Trophoblast cell (in vitro differentiated cells and primary cell): ENCODE results near the gene TNFRSF21.

Source experiments
- DNase-seq, 2 donors: peaks; one replicate each; pipeline ENCODE4 v3.0.0-alpha.2; 2016
- H2AFZ ChIP-seq: 2 replicates; pipeline ENCODE4 v1.6.1; 2013; ENCODE audit warnings: low read length, moderate library complexity, mild to moderate bottlenecking; ENCODE audit not compliant: insufficient read depth, poor library complexity
- H2AK5ac ChIP-seq: 2 replicates; pipeline ENCODE4 v1.6.1; 2013; ENCODE audit warnings: mild to moderate bottlenecking, low read length
- H2BK120ac ChIP-seq: 2 replicates; pipeline ENCODE4 v1.6.1; 2013; ENCODE audit warnings: low read length, mild to moderate bottlenecking, moderate library complexity; ENCODE audit not compliant: insufficient read depth, poor library complexity
- H2BK12ac ChIP-seq: 2 replicates; pipeline ENCODE4 v1.6.1; 2013; ENCODE audit warnings: mild to moderate bottlenecking, low read length, moderate library complexity
- H2BK5ac ChIP-seq: 2 replicates; pipeline ENCODE4 v1.6.1; 2013; ENCODE audit warnings: low read length, low read depth, moderate library complexity, mild to moderate bottlenecking; ENCODE audit not compliant: poor library complexity
- H3K14ac ChIP-seq: 2 replicates; pipeline ENCODE4 v1.6.1; 2013; ENCODE audit warnings: mild to moderate bottlenecking, low read length
- H3K18ac ChIP-seq: 2 replicates; pipeline ENCODE4 v1.6.1; 2013; ENCODE audit warnings: mild to moderate bottlenecking, low read length
- H3K23ac ChIP-seq: 2 replicates; pipeline ENCODE4 v1.6.1; 2013; ENCODE audit warnings: low read length
- H3K27ac ChIP-seq: 2 replicates; pipeline ENCODE4 v1.5.1; 2013; ENCODE audit warnings: low read depth, mild to moderate bottlenecking, inconsistent platforms, low read length, moderate library complexity
- H3K27me3 ChIP-seq: 2 replicates; pipeline ENCODE4 v1.6.1; 2013; ENCODE audit warnings: inconsistent platforms, mild to moderate bottlenecking, low read length, moderate library complexity; ENCODE audit not compliant: insufficient read depth
- H3K36me3 ChIP-seq, 2 experiments: 1 replicate in 1 of 2; 2 replicates in 1 of 2; pipeline ENCODE4 v1.6.1; 2013; ENCODE audit warnings: low read length in 2 of 2, mild to moderate bottlenecking in 2 of 2, moderate library complexity in 1 of 2; ENCODE audit not compliant: insufficient read depth in 2 of 2, control insufficient read depth in 1 of 2
- H3K4ac ChIP-seq: 2 replicates; pipeline ENCODE4 v1.6.1; 2013; ENCODE audit warnings: low read depth, mild to moderate bottlenecking, low read length, moderate library complexity
- H3K4me1 ChIP-seq, 2 experiments: 1 replicate in 1 of 2; 2 replicates in 1 of 2; pipeline ENCODE4 v1.6.1; 2013; ENCODE audit warnings: low read length in 2 of 2, mild to moderate bottlenecking in 2 of 2, moderate library complexity in 1 of 2; ENCODE audit not compliant: insufficient read depth in 2 of 2, control insufficient read depth in 1 of 2
- H3K4me2 ChIP-seq: 2 replicates; pipeline ENCODE4 v1.6.1; 2013; ENCODE audit warnings: inconsistent platforms, mild to moderate bottlenecking, low read length, moderate library complexity
- H3K4me3 ChIP-seq: 2 replicates; pipeline ENCODE4 v1.5.1; 2013; ENCODE audit warnings: mild to moderate bottlenecking, low read depth, low read length, inconsistent platforms
- H3K79me1 ChIP-seq: one replicate; pipeline ENCODE4 v1.6.1; 2013; ENCODE audit warnings: low read length
- H3K79me2 ChIP-seq: 2 replicates; pipeline ENCODE4 v1.6.1; 2013; ENCODE audit warnings: low read length, mild to moderate bottlenecking; ENCODE audit not compliant: control insufficient read depth, insufficient read depth, poor library complexity
- H3K9ac ChIP-seq: 2 replicates; pipeline ENCODE4 v1.6.1; 2013; ENCODE audit warnings: mild to moderate bottlenecking, low read length
- H3K9me3 ChIP-seq: 2 replicates; pipeline ENCODE4 v1.6.1; 2013; ENCODE audit warnings: low read depth, mild to moderate bottlenecking, control low read depth, inconsistent platforms, low read length; ENCODE audit not compliant: insufficient read depth
- H4K12ac ChIP-seq: 2 replicates; pipeline ENCODE4 v1.6.1; 2013; ENCODE audit warnings: low read depth, mild to moderate bottlenecking, low read length, moderate library complexity
- H4K8ac ChIP-seq: 2 replicates; pipeline ENCODE4 v1.6.1; 2013; ENCODE audit warnings: low read depth, mild to moderate bottlenecking, low read length, moderate library complexity
- H4K91ac ChIP-seq: one replicate; pipeline ENCODE4 v1.6.1; 2013; ENCODE audit warnings: low read depth, mild to moderate bottlenecking, low read length, moderate library complexity
- WGBS: extraction: QIAGEN DNeasy Blood & Tissue Kit; methylation state at CpG from one replicate; pipeline ENCODE4 v1.1.7; 2013; ENCODE audit warnings: missing lambda C conversion rate; ENCODE audit not compliant: insufficient read length, insufficient coverage; ENCODE audit errors: extremely low coverage; 5-methylcytosine and 5-hydroxymethylcytosine counted together

Gene TNFRSF21

GRCh38 chr6:47267301-47267700 is 42.4 kb downstream of the TNFRSF21 start:
- Histone ChIP-seq H3K4ac (no peak overlapping the region), H3K9ac (no peak overlapping the region), H4K91ac (no peak overlapping the region), H3K18ac (no peak overlapping the region), H2BK12ac (no peak overlapping the region), H3K27me3 (no peaks in the 10 kb centered on the region), H3K14ac (no peak overlapping the region), H3K4me3 (no peak overlapping the region), H3K23ac (no peak overlapping the region), H3K9me3 (no peaks in the 10 kb centered on the region), H4K8ac (no peak overlapping the region), H3K27ac (no peak overlapping the region), H3K4me2 (no peak overlapping the region), H2BK120ac (no peak overlapping the region), H3K79me2 (peaks cover 12% of the 10 kb centered on the region), H2AFZ (no peak overlapping the region), H4K12ac (no peak overlapping the region), H3K4me1 (peaks cover 2 to 12% of the 10 kb centered on the region in 2 experiments), H2AK5ac (no peak overlapping the region), H2BK5ac (no peak overlapping the region), H3K79me1 (peaks cover 2% of the 10 kb centered on the region), H3K36me3 (peaks cover 11 to 33% of the 10 kb centered on the region in 2 experiments)
- DNase-seq: peak in 1 of 2 donors; percentile 23
- no CpG with 5 or more reads among the region's 6 CpGs for WGBS

- peaks cover 2% of the 10 kb centered on the region for H3K79me1 ChIP-seq
- peaks cover 16 to 40% of the 10 kb centered on the region in 2 experiments for H3K36me3 ChIP-seq
- no CpG with 5 or more reads among the region's 2 CpGs for WGBS
Observed at GRCh38 chr6:47265971-47266370, 43.7 kb downstream of the TNFRSF21 start.

GRCh38 chr6:47264775-47265184 is 44.9 kb downstream of the TNFRSF21 start:
- Histone ChIP-seq H3K9ac (no peak overlapping the region), H3K27ac (no peak overlapping the region), H2AK5ac (no peak overlapping the region), H4K8ac (no peak overlapping the region), H3K9me3 (no peaks in the 10 kb centered on the region), H3K23ac (no peak overlapping the region), H2AFZ (no peak overlapping the region), H3K4me3 (no peak overlapping the region), H3K36me3 (peaks cover 16 to 43% of the 10 kb centered on the region in 2 experiments), H3K79me1 (peaks cover 2% of the 10 kb centered on the region), H2BK5ac (no peak overlapping the region), H2BK120ac (no peak overlapping the region), H3K4ac (peak overlapping the region; percentile 29), H3K14ac (no peak overlapping the region), H3K4me2 (no peak overlapping the region), H3K4me1 (peaks cover 0 to 12% of the 10 kb centered on the region in 2 experiments), H3K79me2 (peaks cover 10% of the 10 kb centered on the region), H3K18ac (no peak overlapping the region), H3K27me3 (no peaks in the 10 kb centered on the region), H4K12ac (no peak overlapping the region), H4K91ac (no peak overlapping the region), H2BK12ac (no peak overlapping the region)
- no peak for DNase-seq
- no CpG with 5 or more reads among the region's 3 CpGs for WGBS

More at GRCh38 chr6:47265971-47266370, 43.7 kb downstream of the TNFRSF21 start:
- no peak overlapping the region for H3K27ac ChIP-seq
- no peak overlapping the region for H2BK5ac ChIP-seq
- H2BK120ac ChIP-seq: no peak overlapping the region
- H2BK12ac ChIP-seq: no peak overlapping the region
- peaks cover 2 to 12% of the 10 kb centered on the region in 2 experiments for H3K4me1 ChIP-seq
- H2AFZ ChIP-seq: no peak overlapping the region
- no peak overlapping the region for H4K12ac ChIP-seq
- H3K18ac ChIP-seq: no peak overlapping the region
- H3K79me2 ChIP-seq: peaks cover 12% of the 10 kb centered on the region
- H3K9me3 ChIP-seq: no peaks in the 10 kb centered on the region
- H3K23ac ChIP-seq: no peak overlapping the region
- no peak overlapping the region for H4K8ac ChIP-seq
- no peak overlapping the region for H3K4me3 ChIP-seq
- H3K27me3 ChIP-seq: no peaks in the 10 kb centered on the region
- H3K4me2 ChIP-seq: no peak overlapping the region
- H2AK5ac ChIP-seq: no peak overlapping the region
- peak overlapping the region; percentile 72 for H3K4ac ChIP-seq
- no peak overlapping the region for H4K91ac ChIP-seq
- H3K14ac ChIP-seq: no peak overlapping the region
- no peak for DNase-seq
- H3K9ac ChIP-seq: no peak overlapping the region

GRCh38 chr6:47263268-47263667 is 46.4 kb downstream of the TNFRSF21 start:
- peaks cover 10% of the 10 kb centered on the region for H3K79me2 ChIP-seq
- H3K4ac ChIP-seq: peak overlapping the region; percentile 19
- no peak overlapping the region for H2BK12ac ChIP-seq
- H3K79me1 ChIP-seq: no peaks in the 10 kb centered on the region
- H2AK5ac ChIP-seq: no peak overlapping the region
- no peak overlapping the region for H3K4me3 ChIP-seq
- no peak overlapping the region for H4K12ac ChIP-seq
- DNase-seq: peak in 1 of 2 donors; percentile 68
- no peak overlapping the region for H3K4me2 ChIP-seq
- H3K18ac ChIP-seq: no peak overlapping the region
- no peaks in the 10 kb centered on the region for H3K9me3 ChIP-seq
- H3K9ac ChIP-seq: no peak overlapping the region
- no peak overlapping the region for H2BK120ac ChIP-seq
- WGBS: no CpG with 5 or more reads among the region's 4 CpGs
- H3K14ac ChIP-seq: no peak overlapping the region
- H3K23ac ChIP-seq: no peak overlapping the region
- H2BK5ac ChIP-seq: no peak overlapping the region
- no peaks in the 10 kb centered on the region for H3K27me3 ChIP-seq
- peaks cover 0 to 7% of the 10 kb centered on the region in 2 experiments for H3K4me1 ChIP-seq
- H3K36me3 ChIP-seq: peaks cover 23 to 50% of the 10 kb centered on the region in 2 experiments
- H4K8ac ChIP-seq: no peak overlapping the region
- H2AFZ ChIP-seq: no peak overlapping the region
- no peak overlapping the region for H4K91ac ChIP-seq
- H3K27ac ChIP-seq: no peak overlapping the region
